Subcutaneous abdominal adipose tissue (tissue), 5 donors: ENCODE data around the gene TBC1D2B.

Source experiments
- H3K27ac ChIP-seq: one replicate; pipeline ENCODE4 v1.7.0; 2013; ENCODE audit warnings: low read depth, mild to moderate bottlenecking, inconsistent platforms, low read length, moderate library complexity
- H3K27me3 ChIP-seq, 5 donors: one replicate each; pipeline ENCODE4 v1.7.0; 2013; ENCODE audit warnings: low read length in 5 of 5, inconsistent platforms in 1 of 5; ENCODE audit not compliant: control insufficient read depth in 5 of 5, insufficient read depth in 4 of 5
- H3K36me3 ChIP-seq, 5 donors: one replicate each; pipeline ENCODE4 v1.7.0; 2013; ENCODE audit warnings: low read length in 5 of 5; ENCODE audit not compliant: control insufficient read depth in 5 of 5, insufficient read depth in 5 of 5
- H3K4me1 ChIP-seq, 5 donors: one replicate each; pipeline ENCODE4 v1.7.0; 2013; ENCODE audit warnings: low read length in 5 of 5, mild to moderate bottlenecking in 3 of 5, moderate library complexity in 1 of 5; ENCODE audit not compliant: control insufficient read depth in 5 of 5, insufficient read depth in 5 of 5
- H3K4me3 ChIP-seq, 5 donors: one replicate each; pipeline ENCODE4 v1.7.0; 2013; ENCODE audit warnings: low read length in 5 of 5, low read depth in 1 of 5
- H3K9ac ChIP-seq, 5 donors: one replicate each; pipeline ENCODE4 v1.7.0; 2013; ENCODE audit warnings: low read length in 5 of 5, mild to moderate bottlenecking in 4 of 5, moderate library complexity in 3 of 5
- H3K9me3 ChIP-seq, 5 donors: one replicate each; pipeline ENCODE4 v1.7.0; 2013; ENCODE audit warnings: low read length in 5 of 5; ENCODE audit not compliant: control insufficient read depth in 5 of 5
- donor health status: healthy.
- donor health status: healthy.
- donor health status: healthy.
- donor health status: healthy.
- donor health status: healthy.

Gene TBC1D2B

GRCh38 chr15:78097667-78098066 lies 20.2 kb upstream of the TBC1D2B start:
- Histone ChIP-seq H3K9ac (no peak overlapping the region), H3K4me3 (no peak overlapping the region), H3K27me3 (no peaks in the 10 kb centered on the region), H3K36me3 (no peaks in the 10 kb centered on the region), H3K27ac (no peak overlapping the region), H3K4me1 (peaks cover 0 to 8% (median 5%) of the 10 kb centered on the region in 5 donors), H3K9me3 (no peaks in the 10 kb centered on the region)

GRCh38 chr15:78093242-78094020 lies 15.9 kb upstream of the TBC1D2B start:
- Histone ChIP-seq H3K27me3 (no peaks in the 10 kb centered on the region), H3K4me1 (peaks cover 0 to 16% (median 11%) of the 10 kb centered on the region in 5 donors), H3K9me3 (no peaks in the 10 kb centered on the region), H3K36me3 (no peaks in the 10 kb centered on the region), H3K9ac (no peak overlapping the region), H3K27ac (no peak overlapping the region), H3K4me3 (no peak overlapping the region)

- H3K36me3 ChIP-seq: no peaks in the 10 kb centered on the region
- no peaks in the 10 kb centered on the region for H3K27me3 ChIP-seq
- no peak within 1 kb of the TSS for H3K27ac ChIP-seq
- no peak within 1 kb of the TSS for H3K4me3 ChIP-seq
- peaks cover 0 to 17% (median 11%) of the 10 kb centered on the region in 5 donors for H3K4me1 ChIP-seq
- peak within 1 kb of the TSS in 1 of 5 donors; percentile 6 for H3K9ac ChIP-seq
- no peaks in the 10 kb centered on the region for H3K9me3 ChIP-seq
These were observed 14.9 kb upstream of the TBC1D2B start, which contains the start of gene SH2D7 for GRCh38 chr15:78092261-78093041. Gene SH2D7 (plus strand): TSS chr15:78092561. CDS start chr15:78092585, 24 bp downstream.

GRCh38 chr15:78090422-78091063 lies 13.0 kb upstream of the TBC1D2B start:
- Histone ChIP-seq H3K4me3 (no peak overlapping the region), H3K9ac (no peak overlapping the region), H3K27me3 (no peaks in the 10 kb centered on the region), H3K9me3 (no peaks in the 10 kb centered on the region), H3K4me1 (peaks cover 0 to 24% (median 14%) of the 10 kb centered on the region in 5 donors), H3K27ac (no peak overlapping the region), H3K36me3 (no peaks in the 10 kb centered on the region)

- H3K9ac ChIP-seq: no peak overlapping the region
- H3K4me3 ChIP-seq: no peak overlapping the region
- H3K27ac ChIP-seq: no peak overlapping the region
- peaks cover 0 to 39% (median 27%) of the 10 kb centered on the region in 5 donors for H3K4me1 ChIP-seq
- no peaks in the 10 kb centered on the region for H3K9me3 ChIP-seq
- no peaks in the 10 kb centered on the region for H3K36me3 ChIP-seq
- no peaks in the 10 kb centered on the region for H3K27me3 ChIP-seq
These were observed 11.2 kb upstream of the TBC1D2B start for GRCh38 chr15:78088773-78089080.

- H3K27me3 ChIP-seq: no peaks in the 10 kb centered on the region
- H3K4me3 ChIP-seq: no peak overlapping the region
- no peaks in the 10 kb centered on the region for H3K9me3 ChIP-seq
- peaks cover 0 to 40% (median 29%) of the 10 kb centered on the region in 5 donors for H3K4me1 ChIP-seq
- no peak overlapping the region for H3K27ac ChIP-seq
- no peak overlapping the region for H3K9ac ChIP-seq
- H3K36me3 ChIP-seq: no peaks in the 10 kb centered on the region
These were observed 10.7 kb upstream of the TBC1D2B start for GRCh38 chr15:78087951-78088772.

GRCh38 chr15:78085928-78086327 lies 8.4 kb upstream of the TBC1D2B start:
- Histone ChIP-seq H3K9ac (peak overlapping the region in 1 of 5 donors; percentile 24), H3K4me3 (no peak overlapping the region), H3K9me3 (no peaks in the 10 kb centered on the region), H3K27ac (peak overlapping the region; percentile 57), H3K36me3 (no peaks in the 10 kb centered on the region), H3K27me3 (no peaks in the 10 kb centered on the region), H3K4me1 (peaks cover 2 to 42% (median 33%) of the 10 kb centered on the region in 5 donors)

- no peaks in the 10 kb centered on the region for H3K36me3 ChIP-seq
- peaks cover 2 to 42% (median 33%) of the 10 kb centered on the region in 5 donors for H3K4me1 ChIP-seq
- no peak overlapping the region for H3K4me3 ChIP-seq
- no peak overlapping the region for H3K27ac ChIP-seq
- no peaks in the 10 kb centered on the region for H3K27me3 ChIP-seq
- no peak overlapping the region for H3K9ac ChIP-seq
- H3K9me3 ChIP-seq: no peaks in the 10 kb centered on the region
These were observed 6.9 kb upstream of the TBC1D2B start for GRCh38 chr15:78084449-78084750.

- H3K4me3 ChIP-seq: no peak overlapping the region
- H3K36me3 ChIP-seq: no peaks in the 10 kb centered on the region
- H3K27me3 ChIP-seq: no peaks in the 10 kb centered on the region
- H3K9ac ChIP-seq: no peak overlapping the region
- H3K4me1 ChIP-seq: peaks cover 2 to 42% (median 33%) of the 10 kb centered on the region in 5 donors
- no peak overlapping the region for H3K27ac ChIP-seq
- H3K9me3 ChIP-seq: no peaks in the 10 kb centered on the region
These were observed 6.4 kb upstream of the TBC1D2B start for GRCh38 chr15:78083687-78084448.
